CD4-positive, alpha-beta T cell treated with Interleukin-15 for 1 hour (primary cell): ENCODE measurements around the gene STX18.

Experiments
- DNase-seq: peaks from one replicate; pipeline ENCODE4 v3.0.0-alpha.2; 2020

Gene STX18

GRCh38 chr4:4374388-4375098, 167.3 kb downstream of the STX18 start:
- no peak for DNase-seq
